Sigmoid colon (tissue), 4 donors: ENCODE results near the gene GPHN.

ENCODE experiments used
- EP300 ChIP-seq, 4 donors: sonication (generic); formaldehyde crosslinking; IDR thresholded peaks; one replicate each; pipeline ENCODE4 v1.6.1; 2017; ENCODE audit warnings: antibody characterized with exemption in 4 of 4
- POLR2A ChIP-seq, 2 donors: fragments of 450-650 bp; IDR thresholded peaks; one replicate each; pipeline ENCODE4 v1.6.1; 2016; ENCODE audit warnings: antibody characterized with exemption in 2 of 2, mild to moderate bottlenecking in 2 of 2, moderate library complexity in 2 of 2
- POLR2AphosphoS5 ChIP-seq, 4 donors: sonication (generic); formaldehyde crosslinking; IDR thresholded peaks; one replicate each; pipeline ENCODE4 v1.6.1; 2017; ENCODE audit warnings: antibody characterized with exemption in 4 of 4
- TF ChIP-seq, protein P1 (sequence below), 4 experiments: fragments of 450-650 bp in 3 of 4; fragments of 200-600 bp in 1 of 4; IDR thresholded peaks; one replicate each; pipeline ENCODE4 v1.5.1; 2016 to 2019; ENCODE audit warnings: antibody characterized with exemption in 4 of 4, mild to moderate bottlenecking in 3 of 4, moderate library complexity in 2 of 4

GRCh38 chr14:66982247-66982646 is 474.3 kb downstream of the GPHN start:
- TF ChIP-seq, protein P1, sequence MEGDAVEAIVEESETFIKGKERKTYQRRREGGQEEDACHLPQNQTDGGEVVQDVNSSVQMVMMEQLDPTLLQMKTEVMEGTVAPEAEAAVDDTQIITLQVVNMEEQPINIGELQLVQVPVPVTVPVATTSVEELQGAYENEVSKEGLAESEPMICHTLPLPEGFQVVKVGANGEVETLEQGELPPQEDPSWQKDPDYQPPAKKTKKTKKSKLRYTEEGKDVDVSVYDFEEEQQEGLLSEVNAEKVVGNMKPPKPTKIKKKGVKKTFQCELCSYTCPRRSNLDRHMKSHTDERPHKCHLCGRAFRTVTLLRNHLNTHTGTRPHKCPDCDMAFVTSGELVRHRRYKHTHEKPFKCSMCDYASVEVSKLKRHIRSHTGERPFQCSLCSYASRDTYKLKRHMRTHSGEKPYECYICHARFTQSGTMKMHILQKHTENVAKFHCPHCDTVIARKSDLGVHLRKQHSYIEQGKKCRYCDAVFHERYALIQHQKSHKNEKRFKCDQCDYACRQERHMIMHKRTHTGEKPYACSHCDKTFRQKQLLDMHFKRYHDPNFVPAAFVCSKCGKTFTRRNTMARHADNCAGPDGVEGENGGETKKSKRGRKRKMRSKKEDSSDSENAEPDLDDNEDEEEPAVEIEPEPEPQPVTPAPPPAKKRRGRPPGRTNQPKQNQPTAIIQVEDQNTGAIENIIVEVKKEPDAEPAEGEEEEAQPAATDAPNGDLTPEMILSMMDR (IDR thresholded peaks at IDR 0.05), result no peak
- TF ChIP-seq POLR2A (IDR thresholded peaks at IDR 0.05) (no peak), POLR2AphosphoS5 (IDR thresholded peaks at IDR 0.05) (no peak), EP300 (IDR thresholded peaks at IDR 0.05) (no peak)
